Rectal smooth muscle tissue (tissue), 1 donor: Measurements from ENCODE around the gene OR1K1.

Experiments
- H3K27ac ChIP-seq: one replicate; pipeline ENCODE4 v1.7.0; 2013; ENCODE audit warnings: low read depth, low read length, inconsistent platforms
- H3K27me3 ChIP-seq: one replicate; pipeline ENCODE4 v1.7.0; 2013; ENCODE audit warnings: low read length; ENCODE audit not compliant: control insufficient read depth, insufficient read depth
- H3K36me3 ChIP-seq: one replicate; pipeline ENCODE4 v1.7.0; 2013; ENCODE audit warnings: low read length; ENCODE audit not compliant: control insufficient read depth, insufficient read depth
- H3K4me1 ChIP-seq: one replicate; pipeline ENCODE4 v1.7.0; 2013; ENCODE audit warnings: low read length; ENCODE audit not compliant: control insufficient read depth, insufficient read depth
- H3K4me3 ChIP-seq: one replicate; pipeline ENCODE4 v1.7.0; 2013; ENCODE audit warnings: low read length
- H3K9ac ChIP-seq: one replicate; pipeline ENCODE4 v1.7.0; 2013; ENCODE audit warnings: low read length

OR1K1 gene, protein sequence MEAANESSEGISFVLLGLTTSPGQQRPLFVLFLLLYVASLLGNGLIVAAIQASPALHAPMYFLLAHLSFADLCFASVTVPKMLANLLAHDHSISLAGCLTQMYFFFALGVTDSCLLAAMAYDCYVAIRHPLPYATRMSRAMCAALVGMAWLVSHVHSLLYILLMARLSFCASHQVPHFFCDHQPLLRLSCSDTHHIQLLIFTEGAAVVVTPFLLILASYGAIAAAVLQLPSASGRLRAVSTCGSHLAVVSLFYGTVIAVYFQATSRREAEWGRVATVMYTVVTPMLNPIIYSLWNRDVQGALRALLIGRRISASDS

DNA sequence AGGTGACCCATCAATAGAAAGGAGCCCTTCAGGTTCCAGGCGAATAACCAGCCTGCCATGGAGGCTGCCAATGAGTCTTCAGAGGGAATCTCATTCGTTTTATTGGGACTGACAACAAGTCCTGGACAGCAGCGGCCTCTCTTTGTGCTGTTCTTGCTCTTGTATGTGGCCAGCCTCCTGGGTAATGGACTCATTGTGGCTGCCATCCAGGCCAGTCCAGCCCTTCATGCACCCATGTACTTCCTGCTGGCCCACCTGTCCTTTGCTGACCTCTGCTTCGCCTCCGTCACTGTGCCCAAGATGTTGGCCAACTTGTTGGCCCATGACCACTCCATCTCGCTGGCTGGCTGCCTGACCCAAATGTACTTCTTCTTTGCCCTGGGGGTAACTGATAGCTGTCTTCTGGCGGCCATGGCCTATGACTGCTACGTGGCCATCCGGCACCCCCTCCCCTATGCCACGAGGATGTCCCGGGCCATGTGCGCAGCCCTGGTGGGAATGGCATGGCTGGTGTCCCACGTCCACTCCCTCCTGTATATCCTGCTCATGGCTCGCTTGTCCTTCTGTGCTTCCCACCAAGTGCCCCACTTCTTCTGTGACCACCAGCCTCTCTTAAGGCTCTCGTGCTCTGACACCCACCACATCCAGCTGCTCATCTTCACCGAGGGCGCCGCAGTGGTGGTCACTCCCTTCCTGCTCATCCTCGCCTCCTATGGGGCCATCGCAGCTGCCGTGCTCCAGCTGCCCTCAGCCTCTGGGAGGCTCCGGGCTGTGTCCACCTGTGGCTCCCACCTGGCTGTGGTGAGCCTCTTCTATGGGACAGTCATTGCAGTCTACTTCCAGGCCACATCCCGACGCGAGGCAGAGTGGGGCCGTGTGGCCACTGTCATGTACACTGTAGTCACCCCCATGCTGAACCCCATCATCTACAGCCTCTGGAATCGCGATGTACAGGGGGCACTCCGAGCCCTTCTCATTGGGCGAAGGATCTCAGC, at the start of gene OR1K1:
Gene OR1K1, plus strand, starts transcription at position 58 of the 995 bp plus-strand sequence. Its CDS starts 0 bp downstream, at position 58.
- no peaks in the 10 kb centered on the region for H3K4me1 ChIP-seq
- no peak within 1 kb of the TSS for H3K9ac ChIP-seq
- no peaks in the 10 kb centered on the region for H3K36me3 ChIP-seq
- H3K4me3 ChIP-seq = no peak within 1 kb of the TSS
- H3K27ac ChIP-seq = no peak within 1 kb of the TSS
- no peaks in the 10 kb centered on the region for H3K27me3 ChIP-seq

DNA sequence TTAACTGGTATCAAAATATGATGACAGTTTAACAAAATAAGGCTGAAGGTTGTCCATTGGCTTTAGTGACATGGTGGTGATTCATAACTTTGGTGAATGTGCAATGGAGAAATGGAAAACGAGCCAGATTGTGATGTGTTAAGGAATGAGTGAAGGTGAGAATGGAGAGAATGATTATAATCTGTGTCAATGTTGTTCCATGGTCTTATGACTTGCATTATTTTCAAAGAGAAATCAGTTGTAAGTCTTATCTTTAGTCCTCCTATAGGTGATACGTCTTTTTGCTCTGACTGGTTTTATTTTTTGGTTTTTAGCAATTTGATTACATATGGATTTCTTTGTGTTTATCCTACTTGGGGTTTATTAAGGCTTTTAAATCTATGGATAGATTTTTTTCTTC, 45.1 kb upstream of the OR1K1 start:
- Histone ChIP-seq H3K4me3 (no peak overlapping the region), H3K9ac (no peak overlapping the region), H3K27me3 (no peaks in the 10 kb centered on the region), H3K27ac (no peak overlapping the region), H3K4me1 (no peaks in the 10 kb centered on the region), H3K36me3 (no peaks in the 10 kb centered on the region)

DNA sequence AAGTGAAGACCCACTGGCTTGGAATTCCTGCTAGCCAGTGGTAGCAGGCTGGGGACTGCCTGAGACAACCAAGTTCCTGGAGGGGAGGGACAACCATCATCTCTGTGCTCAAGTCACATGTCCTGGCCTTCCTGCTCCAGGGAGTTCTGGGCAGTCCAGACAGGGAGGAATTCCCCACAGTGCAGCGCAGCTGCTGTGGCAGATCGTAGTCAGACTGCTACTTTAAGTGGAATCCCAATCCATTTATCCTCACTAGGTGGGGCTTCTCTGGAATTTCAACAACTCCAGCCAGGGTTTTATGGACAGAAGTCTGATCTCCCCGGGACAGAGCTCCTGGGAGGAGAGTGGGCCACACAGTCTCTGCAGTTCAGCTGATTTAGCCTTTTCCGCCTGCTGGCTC, 32.1 kb upstream of the OR1K1 start:
- Histone ChIP-seq H3K36me3 (no peaks in the 10 kb centered on the region), H3K27ac (no peak overlapping the region), H3K4me1 (no peaks in the 10 kb centered on the region), H3K9ac (no peak overlapping the region), H3K27me3 (no peaks in the 10 kb centered on the region), H3K4me3 (no peak overlapping the region)

DNA sequence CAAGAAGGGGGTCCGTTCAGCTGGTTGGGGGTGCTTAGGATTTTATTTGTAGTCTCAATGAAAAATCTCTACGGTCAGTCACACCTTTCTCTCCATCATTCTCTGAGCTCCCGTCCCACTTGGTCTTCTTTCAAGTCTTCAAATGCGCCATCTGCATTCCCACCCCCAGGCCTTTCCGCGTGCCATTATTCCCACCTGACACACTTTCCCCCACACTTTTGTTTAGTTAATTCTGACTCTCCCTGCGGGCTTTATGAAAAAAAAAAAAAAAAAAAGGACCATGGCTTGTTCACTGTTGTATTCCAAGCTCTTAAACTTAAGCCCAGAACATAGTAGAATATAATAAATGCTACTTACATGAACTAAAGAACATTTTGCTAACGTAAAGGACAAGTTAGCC, 22.9 kb upstream of the OR1K1 start:
- Histone ChIP-seq H3K27me3 (no peaks in the 10 kb centered on the region), H3K4me1 (no peaks in the 10 kb centered on the region), H3K27ac (no peak overlapping the region), H3K9ac (no peak overlapping the region), H3K36me3 (no peaks in the 10 kb centered on the region), H3K4me3 (no peak overlapping the region)

DNA sequence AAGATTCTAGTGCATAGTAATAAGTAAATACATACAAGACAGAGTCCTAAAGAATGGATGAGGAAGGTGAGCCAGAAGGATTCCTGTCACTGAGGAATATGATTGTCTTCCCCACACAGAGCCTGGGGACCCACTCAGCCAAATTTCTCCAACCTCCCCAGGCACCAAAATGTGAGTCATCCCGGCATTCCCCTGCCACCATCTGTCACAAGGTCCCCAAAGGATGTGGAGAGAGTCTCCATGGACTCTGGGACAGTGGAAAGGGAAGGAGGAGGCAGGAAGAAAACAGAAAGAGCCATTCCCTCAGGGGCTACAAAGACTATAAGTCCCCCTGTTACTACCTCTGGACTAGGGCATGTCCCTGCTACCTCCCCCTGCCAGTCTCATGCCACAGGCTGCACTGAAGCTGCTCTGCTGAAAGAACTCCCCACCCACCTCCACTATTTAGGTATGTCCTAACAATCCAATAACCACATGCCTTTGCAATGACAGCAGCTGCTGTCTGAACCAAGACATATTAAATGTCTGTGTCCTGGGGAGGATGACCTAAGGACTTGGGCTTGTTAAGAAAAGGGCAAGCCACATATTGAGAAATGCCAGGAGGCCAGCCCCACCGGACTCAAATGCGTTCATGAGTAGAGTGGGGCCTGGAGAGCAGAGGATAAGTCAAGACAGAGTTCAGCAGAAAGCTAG, 21.8 kb upstream of the OR1K1 start:
- Histone ChIP-seq H3K27ac (no peak overlapping the region), H3K36me3 (no peaks in the 10 kb centered on the region), H3K4me1 (no peaks in the 10 kb centered on the region), H3K27me3 (no peaks in the 10 kb centered on the region), H3K9ac (no peak overlapping the region), H3K4me3 (no peak overlapping the region)

DNA sequence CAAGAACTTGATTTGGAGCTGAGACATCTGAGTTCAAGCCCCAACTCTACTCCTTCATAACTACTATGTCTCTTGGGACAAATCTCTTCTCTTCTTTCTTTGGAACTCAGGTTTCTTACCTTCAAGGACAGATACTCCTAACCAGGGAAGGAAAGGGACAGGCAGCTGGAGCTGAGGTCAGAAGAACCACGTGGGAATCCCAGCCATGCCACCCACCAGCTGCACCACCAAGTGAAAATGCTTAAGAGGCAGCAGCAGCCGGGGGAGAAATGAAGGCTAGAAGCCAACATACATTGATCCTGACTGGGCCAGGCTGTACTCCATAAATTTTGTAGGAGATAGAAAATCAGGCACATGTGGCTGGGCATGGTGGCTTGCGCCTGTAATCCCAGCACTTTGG, 20.7 kb upstream of the OR1K1 start:
- Histone ChIP-seq H3K4me3 (no peak overlapping the region), H3K4me1 (no peaks in the 10 kb centered on the region), H3K9ac (no peak overlapping the region), H3K27ac (no peak overlapping the region), H3K27me3 (no peaks in the 10 kb centered on the region), H3K36me3 (no peaks in the 10 kb centered on the region)

DNA sequence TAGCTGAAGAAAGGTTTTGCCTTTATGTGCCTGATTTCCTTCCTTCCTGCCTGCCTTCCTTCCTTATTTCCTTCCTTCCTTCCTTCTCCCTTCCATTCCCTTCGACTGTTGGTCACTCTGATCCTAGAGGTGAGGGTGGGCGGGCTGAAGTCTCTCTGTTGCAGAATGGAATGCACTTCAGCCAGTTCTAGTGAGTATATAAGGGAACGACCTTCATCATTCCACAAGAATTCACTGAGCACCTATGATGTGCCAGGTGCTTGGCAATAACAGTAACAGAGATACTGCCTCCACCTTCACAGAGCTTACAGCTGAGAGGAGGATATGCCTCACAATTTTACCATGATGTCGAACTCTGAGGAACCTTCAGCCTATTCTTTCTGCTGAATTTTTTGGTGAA, 19.9 kb upstream of the OR1K1 start:
- Histone ChIP-seq H3K27me3 (no peaks in the 10 kb centered on the region), H3K9ac (no peak overlapping the region), H3K27ac (no peak overlapping the region), H3K4me3 (no peak overlapping the region), H3K36me3 (no peaks in the 10 kb centered on the region), H3K4me1 (no peaks in the 10 kb centered on the region)

DNA sequence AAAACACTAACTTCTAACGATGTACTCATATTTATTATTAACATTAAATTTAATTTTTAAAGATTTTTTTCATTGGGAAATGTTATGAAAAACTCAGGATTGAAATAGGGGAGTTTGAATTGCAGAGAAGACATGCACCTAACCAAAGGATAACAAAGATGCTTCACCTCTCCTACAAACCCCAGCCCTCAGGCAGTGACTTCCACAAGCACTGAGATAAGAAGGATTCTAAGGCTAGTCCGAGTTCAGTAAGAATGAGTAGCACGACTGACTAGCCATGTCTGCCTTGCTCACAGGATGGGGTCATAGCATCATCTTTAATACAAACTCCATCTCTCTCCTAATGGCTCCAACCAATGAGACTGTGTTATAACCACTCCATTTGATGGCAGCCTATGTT, 18.3 kb upstream of the OR1K1 start:
- H3K4me3 ChIP-seq = no peak overlapping the region
- no peak overlapping the region for H3K27ac ChIP-seq
- H3K9ac ChIP-seq = no peak overlapping the region
- H3K36me3 ChIP-seq = no peaks in the 10 kb centered on the region
- H3K27me3 ChIP-seq = no peaks in the 10 kb centered on the region
- H3K4me1 ChIP-seq = no peaks in the 10 kb centered on the region

DNA sequence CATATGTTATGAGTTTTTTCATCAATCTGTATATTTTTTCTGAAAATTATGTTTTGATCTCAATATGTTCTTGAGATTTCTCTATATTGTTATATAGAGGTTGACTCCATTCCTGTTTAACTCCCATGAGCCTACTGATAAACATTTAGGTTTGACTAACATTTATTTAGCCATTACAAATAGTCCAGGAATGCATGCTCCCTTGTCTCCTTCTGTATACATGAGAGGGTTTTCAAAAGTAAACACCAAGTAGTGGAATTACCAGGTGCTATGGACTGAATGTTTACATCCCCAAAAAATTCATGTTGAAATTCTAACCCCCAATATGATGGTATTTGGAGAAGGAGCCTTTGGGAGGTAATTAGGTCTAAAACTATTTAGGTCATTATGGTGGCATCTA, 14.7 kb upstream of the OR1K1 start:
- H3K27me3 ChIP-seq = no peaks in the 10 kb centered on the region
- no peaks in the 10 kb centered on the region for H3K36me3 ChIP-seq
- H3K27ac ChIP-seq = no peak overlapping the region
- no peaks in the 10 kb centered on the region for H3K4me1 ChIP-seq
- no peak overlapping the region for H3K9ac ChIP-seq
- H3K4me3 ChIP-seq = no peak overlapping the region

DNA sequence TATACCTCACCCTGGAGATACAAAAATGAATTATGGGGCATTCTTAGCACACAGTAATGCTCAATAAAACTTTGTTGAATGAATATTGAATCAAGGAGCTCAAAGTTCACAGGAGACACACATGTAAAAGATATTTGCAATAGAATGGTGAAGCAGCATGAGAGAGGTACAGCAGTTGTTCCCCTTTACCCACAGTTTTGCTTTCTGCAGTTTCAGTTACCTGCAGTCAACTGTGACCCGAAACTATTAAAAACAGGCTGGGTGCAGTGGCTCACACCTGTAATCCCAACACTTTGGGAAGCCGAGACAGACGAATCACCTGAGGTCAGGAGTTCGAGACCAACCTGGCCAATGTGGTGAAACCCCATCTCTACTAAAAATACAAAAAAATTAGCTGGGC, 13.6 kb upstream of the OR1K1 start:
- no peaks in the 10 kb centered on the region for H3K36me3 ChIP-seq
- H3K27ac ChIP-seq = no peak overlapping the region
- no peak overlapping the region for H3K4me3 ChIP-seq
- H3K9ac ChIP-seq = no peak overlapping the region
- H3K27me3 ChIP-seq = no peaks in the 10 kb centered on the region
- no peaks in the 10 kb centered on the region for H3K4me1 ChIP-seq

DNA sequence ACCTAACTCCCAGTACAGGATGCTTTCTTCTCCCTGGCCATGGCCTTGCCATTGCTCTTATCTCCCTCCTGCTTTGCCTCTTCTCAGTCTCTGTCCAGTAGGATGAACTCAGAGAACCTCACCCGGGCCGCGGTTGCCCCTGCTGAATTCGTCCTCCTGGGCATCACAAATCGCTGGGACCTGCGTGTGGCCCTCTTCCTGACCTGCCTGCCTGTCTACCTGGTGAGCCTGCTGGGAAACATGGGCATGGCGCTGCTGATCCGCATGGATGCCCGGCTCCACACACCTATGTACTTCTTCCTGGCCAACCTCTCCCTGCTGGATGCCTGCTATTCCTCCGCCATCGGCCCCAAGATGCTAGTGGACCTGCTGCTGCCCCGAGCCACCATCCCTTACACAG, 11.1 kb upstream of the OR1K1 start, which contains the start of gene OR5C1:
Gene OR5C1, plus strand, starts transcription at position 103 of the 400 bp plus-strand sequence. Its CDS starts 0 bp downstream, at position 103.
- Histone ChIP-seq H3K27me3 (no peaks in the 10 kb centered on the region), H3K27ac (no peak within 1 kb of the TSS), H3K4me3 (no peak within 1 kb of the TSS), H3K36me3 (no peaks in the 10 kb centered on the region), H3K9ac (no peak within 1 kb of the TSS), H3K4me1 (no peaks in the 10 kb centered on the region)
